Skin epidermis (tissue), 12 donors: ENCODE data around the gene SYNPR.
A peak's percentile ranks its signal among the peaks of the same experiment; 100 is the strongest.
"Not testable (repeated sequence)": the region's sequence is repeated elsewhere in the genome, so short reads cannot be mapped to it uniquely, and the experiment has no call there.

Experiments used
- H3K27ac ChIP-seq, 21 experiments: fragments of 200-600 bp; sonication (generic) in 11 of 21; one replicate each; pipeline ENCODE4 v1.5.0; 2020; ENCODE audit warnings: mild to moderate bottlenecking in 3 of 21, inconsistent platforms in 2 of 21, moderate library complexity in 2 of 21
- H3K4me3 ChIP-seq, 7 experiments: fragments of 200-600 bp; sonication (generic) in 2 of 7; one replicate each; pipeline ENCODE4 v1.5.0; 2020; ENCODE audit warnings: inconsistent platforms in 2 of 7, mild to moderate bottlenecking in 2 of 7, moderate library complexity in 1 of 7

The SYNPR gene

DNA sequence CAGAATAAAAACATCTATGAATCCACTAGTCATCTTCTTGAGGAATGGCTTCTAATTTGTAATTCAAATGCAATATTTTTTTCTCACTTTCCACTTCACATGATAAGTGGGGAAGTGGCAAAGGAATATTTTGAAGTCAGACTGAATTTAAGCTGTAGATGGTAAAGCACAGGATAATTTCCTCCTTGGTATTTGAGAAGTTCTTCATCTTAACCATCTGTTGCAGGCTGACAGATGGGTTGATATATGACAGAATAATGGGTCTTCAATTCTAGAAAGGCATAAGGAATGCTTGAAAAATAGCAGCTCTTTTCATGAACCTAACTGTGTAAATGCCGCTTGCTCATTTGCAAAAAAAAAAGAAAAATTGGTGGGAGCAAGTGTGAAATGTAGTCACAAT is 307.8 kb downstream of the SYNPR start:
- Histone ChIP-seq H3K4me3 (no peak overlapping the region), H3K27ac (no peak overlapping the region)

DNA sequence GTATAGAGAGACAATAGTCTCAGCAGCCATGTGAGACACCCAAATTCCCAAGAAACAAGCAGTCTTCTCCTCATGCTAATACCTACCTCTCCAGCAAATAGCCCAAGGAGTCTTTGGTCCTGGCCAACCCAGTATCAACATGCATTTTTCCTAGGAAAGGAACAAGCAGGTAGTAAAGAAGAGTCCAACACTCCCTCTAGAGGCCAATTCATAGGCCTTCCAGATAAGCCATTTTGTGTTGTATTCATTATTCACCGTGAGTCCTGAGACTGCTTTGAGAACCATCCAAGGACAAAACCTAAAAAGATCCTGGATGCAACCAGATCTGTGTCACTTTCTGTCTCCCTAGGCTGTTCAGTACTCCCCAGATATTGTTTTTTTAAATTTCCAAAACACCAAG is 310.8 kb downstream of the SYNPR start:
- H3K27ac ChIP-seq, result no peak overlapping the region
- no peak overlapping the region for H3K4me3 ChIP-seq

DNA sequence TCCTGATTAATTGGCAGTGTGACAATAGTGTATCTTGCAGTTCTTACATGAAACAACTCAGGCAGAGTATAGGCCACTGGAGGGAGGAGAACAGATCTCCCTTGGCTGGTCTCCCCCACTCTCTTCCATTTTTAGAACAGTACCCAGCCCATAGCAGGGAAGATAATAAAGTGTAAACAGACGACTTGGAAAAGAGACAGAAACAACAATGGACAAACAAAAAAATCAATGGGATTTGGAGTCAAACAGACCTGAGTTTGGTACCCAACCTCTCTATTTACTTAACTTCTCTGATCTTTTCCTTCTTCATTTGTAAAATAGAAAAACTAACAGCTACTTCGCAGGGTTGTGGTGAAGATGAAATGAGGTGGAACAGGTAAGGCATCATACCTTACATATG is 315.7 kb downstream of the SYNPR start:
- Histone ChIP-seq H3K4me3 (no peak overlapping the region), H3K27ac (no peak overlapping the region)

DNA sequence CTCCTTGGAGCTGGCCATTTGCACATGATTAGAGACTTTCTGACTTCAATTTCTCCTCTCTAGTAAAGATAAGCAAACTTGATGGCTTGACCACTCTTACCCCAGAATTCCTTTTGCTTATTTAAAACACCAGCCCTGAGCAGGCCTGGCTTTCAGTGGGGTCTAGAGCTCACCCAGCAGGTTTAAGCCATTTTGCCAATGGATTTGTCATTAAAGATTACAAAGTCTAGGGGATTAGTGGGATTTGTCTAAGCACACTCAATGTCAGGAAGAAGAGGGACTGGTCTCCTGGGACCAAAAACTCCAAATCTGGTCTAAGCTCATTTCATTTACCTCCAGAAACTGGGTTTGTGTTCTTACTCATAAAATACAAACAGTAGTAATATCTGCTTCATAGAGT is 317.1 kb downstream of the SYNPR start:
- H3K4me3 ChIP-seq, result no peak overlapping the region
- H3K27ac ChIP-seq, result no peak overlapping the region

DNA sequence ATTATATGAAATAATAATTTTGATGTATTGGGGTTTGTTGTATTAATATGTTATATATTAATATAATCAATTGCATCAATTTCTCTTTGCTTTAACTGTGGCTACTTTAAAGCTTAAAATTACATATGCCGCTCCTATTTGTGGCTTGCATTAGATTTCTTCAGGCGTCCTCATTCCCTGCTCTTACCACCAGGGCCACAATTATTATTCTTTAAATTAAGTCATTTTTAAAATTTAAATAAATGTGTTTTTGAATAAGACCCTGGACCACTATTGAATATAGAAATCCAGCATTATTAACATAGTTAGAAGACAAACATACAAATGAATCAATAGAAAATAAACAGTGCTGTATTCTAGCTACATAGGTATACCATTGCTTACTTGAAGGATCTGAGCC is 318.9 kb downstream of the SYNPR start:
- no peak overlapping the region for H3K4me3 ChIP-seq

DNA sequence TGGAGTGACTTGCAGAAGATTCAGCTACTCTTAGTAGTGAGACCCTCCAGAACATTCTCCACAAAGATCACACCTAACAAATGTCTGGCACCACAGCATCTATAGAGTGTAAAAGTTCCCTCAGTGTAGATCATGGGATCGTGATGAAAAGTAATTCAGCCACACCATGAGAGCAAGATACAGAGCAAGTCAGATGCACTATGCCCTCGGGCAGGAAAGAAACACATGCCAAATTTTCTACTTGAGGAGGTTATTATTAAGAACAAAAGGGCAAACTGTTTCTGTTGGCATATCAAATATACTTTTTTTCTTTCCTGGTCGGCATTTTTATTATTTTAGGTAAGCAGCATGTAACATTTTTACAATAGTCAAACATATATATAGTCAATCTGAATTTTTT is 329.6 kb downstream of the SYNPR start:
- Histone ChIP-seq H3K27ac (no peak overlapping the region), H3K4me3 (no peak overlapping the region)

More for the DNA sequence above, 318.9 kb downstream of the SYNPR start:
- no peak overlapping the region for H3K27ac ChIP-seq

DNA sequence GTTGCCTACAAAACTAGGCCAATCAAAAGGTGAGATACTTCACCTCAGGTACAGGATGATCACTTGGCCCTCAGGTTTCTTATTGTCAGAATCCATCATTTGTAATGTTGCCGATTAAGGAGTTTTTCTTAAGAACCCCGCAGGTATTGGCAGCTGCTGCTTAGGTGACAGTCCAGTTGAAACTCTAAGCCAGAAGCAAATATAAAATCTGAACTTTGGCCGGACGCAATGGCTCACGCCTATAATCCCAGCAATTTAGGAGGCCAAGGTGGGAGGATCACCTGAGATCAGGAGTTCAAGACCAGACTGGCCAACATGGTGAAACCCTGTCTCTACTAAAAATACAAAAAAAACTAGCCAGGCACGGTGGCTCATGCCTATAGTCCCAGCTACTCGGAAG is 331.3 kb downstream of the SYNPR start:
- no peak overlapping the region for H3K27ac ChIP-seq
- no peak overlapping the region for H3K4me3 ChIP-seq

DNA sequence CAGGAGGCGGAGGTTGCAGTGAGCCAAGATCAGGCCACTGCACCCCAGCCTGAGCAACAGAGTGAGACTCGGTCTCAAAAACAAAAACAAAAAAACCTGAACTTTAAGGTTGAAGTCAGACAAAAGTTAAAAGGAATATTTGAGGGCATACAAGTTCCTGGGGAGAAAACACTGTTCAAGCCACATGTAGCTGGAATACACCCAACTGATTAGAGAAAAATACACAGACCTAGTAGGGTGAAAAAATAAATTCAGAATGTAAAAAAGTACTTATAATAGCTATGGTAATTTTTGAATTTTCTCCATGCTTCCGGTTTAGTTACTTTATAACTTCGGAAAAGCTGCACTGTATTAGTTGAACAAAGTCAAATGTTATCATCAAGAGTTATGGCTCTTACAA is 331.7 kb downstream of the SYNPR start:
- Histone ChIP-seq H3K27ac (no peak overlapping the region), H3K4me3 (no peak overlapping the region)

DNA sequence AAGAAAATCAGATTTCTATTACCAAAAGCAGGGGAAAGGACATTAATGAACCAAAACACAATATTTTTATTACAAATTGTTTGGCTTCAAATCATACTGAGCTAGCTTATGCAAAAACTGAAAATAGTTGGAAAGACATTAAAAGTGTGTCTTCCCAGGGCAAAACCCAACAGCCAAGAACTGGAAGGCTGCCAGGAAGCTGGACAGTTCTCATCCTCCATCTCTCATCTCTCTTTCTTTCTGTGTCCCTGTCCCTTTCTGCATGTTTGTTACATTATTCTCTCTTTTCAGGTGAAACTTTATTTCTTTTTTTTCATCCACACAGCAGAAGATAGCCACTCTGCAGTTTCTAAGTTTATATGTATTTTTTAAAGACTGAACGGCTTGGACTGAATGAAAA is 333.3 kb downstream of the SYNPR start:
- no peak overlapping the region for H3K4me3 ChIP-seq
- H3K27ac ChIP-seq, result no peak overlapping the region

- no peak overlapping the region for H3K4me3 ChIP-seq
- H3K27ac ChIP-seq, result no peak overlapping the region
These were observed 335.5 kb downstream of the SYNPR start for GRCh38 chr3:63613561-63613960.

DNA sequence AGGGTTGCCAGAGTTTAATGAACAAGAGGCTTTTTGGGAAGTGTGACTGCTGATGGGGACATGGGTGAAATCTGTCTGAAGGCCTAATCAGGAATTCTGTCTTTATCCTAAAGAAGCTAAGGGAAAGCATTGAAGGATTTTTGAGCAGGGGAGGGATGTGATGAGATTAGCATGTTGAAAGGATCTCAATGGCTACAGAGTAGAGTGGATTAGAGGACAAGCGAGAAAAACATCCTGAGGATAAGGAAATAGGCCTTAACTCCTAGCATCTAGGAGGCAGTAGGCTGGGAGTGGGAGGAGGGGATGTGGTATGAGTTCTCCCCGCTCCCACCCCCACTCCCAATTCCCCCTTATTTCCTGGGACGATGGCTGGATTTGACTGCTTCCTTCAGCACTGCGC is 339.3 kb downstream of the SYNPR start:
- H3K4me3 ChIP-seq, result no peak overlapping the region
- H3K27ac ChIP-seq, result no peak overlapping the region

- no peak overlapping the region for H3K4me3 ChIP-seq
- no peak overlapping the region for H3K27ac ChIP-seq
These were observed 346.9 kb downstream of the SYNPR start for GRCh38 chr3:63624941-63625560.

- Histone ChIP-seq H3K27ac (no peak overlapping the region), H3K4me3 (no peak overlapping the region)
These were observed 353.6 kb downstream of the SYNPR start for GRCh38 chr3:63631670-63632069.

DNA sequence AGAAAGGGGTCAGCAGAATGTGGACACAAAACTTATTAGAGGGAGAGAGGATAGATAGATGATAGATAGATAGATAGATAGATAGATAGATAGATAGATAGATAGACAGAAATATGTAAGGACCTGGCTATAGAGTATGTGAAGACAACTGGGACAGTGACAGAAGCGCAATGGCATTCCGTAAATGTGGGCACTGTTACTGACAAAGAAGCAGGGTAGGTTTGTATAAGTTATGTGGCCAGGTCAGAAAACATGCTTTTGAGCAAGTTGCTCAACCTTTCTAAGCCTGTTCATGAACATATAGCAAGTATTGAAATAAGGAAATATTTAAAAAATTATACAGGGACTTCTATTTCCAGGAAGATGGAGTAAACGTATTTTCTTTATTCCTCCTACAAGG is 357.1 kb downstream of the SYNPR start:
- no peak overlapping the region for H3K4me3 ChIP-seq
- H3K27ac ChIP-seq, result no peak overlapping the region

DNA sequence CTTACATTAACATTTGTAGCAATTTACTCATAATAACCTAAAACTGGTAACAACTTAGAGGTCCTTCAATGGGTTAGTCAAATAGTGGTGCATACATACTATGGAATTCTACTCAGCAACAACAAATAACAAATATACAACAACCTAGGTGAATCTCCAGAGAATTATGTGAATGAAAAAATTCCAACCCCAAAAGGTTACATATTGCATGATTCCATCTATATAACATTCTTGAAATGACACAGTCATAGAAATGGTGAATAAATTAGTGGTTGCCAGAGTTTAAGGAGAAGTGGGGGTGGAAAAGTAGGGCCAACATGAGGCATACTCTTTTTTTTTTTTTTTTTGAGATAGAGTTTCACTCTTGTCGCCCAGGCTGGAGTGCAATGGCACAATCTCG is 361.7 kb downstream of the SYNPR start:
- Histone ChIP-seq H3K4me3 (no peak overlapping the region), H3K27ac (no peak overlapping the region)

GRCh38 chr3:63642488-63642887 is 364.4 kb downstream of the SYNPR start:
- Histone ChIP-seq H3K4me3 (no peak overlapping the region), H3K27ac (no peak overlapping the region)

DNA sequence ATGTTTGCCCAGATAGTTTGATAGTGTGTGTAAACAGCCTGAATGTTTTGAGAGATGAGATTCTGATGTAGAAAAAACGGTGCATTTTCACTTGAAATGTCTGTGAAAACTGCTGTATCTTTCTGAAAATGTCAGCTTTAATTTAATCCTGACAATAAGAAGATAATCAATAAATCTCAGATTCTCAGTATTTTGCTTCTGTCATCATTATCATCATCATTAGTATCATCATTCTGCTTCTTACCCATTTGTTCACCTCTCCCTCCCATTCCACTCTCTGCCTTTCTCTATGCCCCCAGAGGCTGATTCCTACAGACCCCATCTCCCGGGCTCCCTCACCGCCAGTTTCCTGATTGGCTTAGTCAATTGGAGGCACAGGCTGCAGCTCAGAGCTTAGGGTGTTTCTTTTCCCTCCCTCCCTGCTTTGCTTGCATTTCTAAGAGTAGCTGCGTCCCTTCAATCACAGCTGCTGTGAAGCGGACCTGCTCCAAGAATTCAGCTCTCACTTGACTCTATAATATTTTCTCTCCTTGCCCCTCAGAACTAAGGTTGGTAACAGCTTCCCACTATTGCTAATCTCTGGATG is 366.2 kb downstream of the SYNPR start:
- no peak overlapping the region for H3K4me3 ChIP-seq
- no peak overlapping the region for H3K27ac ChIP-seq

DNA sequence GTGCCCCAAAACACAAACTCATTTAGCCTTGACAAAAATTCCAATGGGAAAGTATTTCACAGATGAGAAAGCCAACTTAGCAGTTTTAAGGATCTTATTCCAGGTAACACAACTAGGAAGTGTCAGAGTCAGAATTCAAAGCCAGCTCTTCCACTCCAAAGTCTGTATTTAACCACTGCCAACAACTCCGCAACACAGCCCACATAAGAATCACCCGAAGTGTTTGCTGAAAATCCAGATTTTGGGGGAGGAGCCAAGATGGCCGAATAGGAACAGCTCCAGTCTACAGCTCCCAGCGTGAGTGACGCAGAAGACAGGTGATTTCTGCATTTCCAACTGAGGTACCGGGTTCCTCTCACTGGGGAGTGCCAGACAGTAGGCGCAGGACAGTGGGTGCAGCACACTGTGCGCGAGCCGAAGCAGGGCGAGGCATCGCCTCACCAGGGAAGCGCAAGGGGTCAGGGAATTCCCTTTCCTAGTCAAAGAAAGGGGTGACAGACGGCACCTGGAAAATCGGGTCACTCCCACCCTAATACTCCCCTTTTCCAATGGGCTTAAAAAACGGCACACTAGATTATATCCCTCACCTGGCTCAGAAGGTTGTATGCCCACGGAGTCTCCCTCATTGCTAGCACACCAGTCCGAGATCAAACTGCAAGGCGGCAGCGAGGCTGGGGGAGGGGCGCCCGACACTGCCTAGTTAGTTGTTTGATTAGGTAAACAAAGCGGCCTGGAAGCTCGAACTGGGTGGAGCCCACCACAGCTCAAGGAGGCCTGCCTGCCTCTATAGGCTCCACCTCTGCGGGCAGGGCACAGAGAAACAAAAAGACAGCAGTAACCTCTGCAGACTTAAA is 367.0 kb downstream of the SYNPR start:
- peak overlapping the region in 1 of 7 experiments; percentile 21 for H3K4me3 ChIP-seq

GRCh38 chr3:63652066-63652725 is 374.1 kb downstream of the SYNPR start, which contains the start of gene SNTN:
Gene SNTN, plus strand, starts transcription at chr3:63652675. Its CDS starts 13 bp downstream, at chr3:63652688.
- H3K4me3 ChIP-seq, result no peak within 1 kb of the TSS
- H3K27ac ChIP-seq, result no peak within 1 kb of the TSS

More for the DNA sequence above, 367.0 kb downstream of the SYNPR start:
- H3K27ac ChIP-seq, result not testable (repeated sequence)

GRCh38 chr3:63654211-63654610 is 376.1 kb downstream of the SYNPR start:
- Histone ChIP-seq H3K27ac (no peak overlapping the region), H3K4me3 (no peak overlapping the region)

DNA sequence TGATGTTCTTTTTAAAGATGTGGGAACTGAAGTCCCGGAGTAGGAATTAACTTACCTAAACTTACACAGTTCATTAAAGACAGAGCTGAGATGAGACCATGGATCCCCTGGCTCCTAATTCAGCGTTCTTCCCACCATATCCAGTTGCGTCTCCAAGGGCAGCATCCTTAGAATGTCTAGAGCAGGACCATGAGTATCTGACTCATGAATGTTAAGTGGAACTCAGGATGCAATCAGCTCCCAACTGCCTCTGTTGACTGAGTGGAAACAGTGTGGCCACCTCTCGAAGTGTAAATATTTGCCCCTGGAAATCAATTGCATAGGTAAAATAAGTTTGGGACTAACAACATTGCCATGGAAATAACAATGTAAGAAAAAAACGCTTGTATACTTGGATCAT is 376.8 kb downstream of the SYNPR start:
- Histone ChIP-seq H3K4me3 (no peak overlapping the region), H3K27ac (no peak overlapping the region)
